ENCODE results near the gene SLC12A3.

SLC12A3 gene

DNA sequence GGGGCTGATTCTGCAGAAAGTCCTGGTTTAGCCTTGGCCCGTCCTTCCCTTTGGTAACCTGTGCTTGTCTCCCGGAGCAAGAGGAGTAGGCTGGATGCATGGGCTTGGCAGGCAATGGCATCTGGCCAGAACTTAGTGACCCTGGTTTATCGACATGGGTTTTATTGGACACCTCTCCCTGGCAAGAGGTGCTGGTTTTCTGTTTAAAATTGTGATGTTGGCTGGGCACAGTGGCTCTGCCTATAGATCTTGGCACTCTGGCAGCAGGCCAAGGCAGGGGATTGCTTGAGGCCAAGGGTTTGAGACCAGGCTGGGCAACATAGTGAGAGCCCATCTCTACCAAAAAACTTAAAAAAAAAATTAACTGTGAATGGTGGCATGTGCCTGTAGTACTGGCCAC, 31.2 kb downstream of the SLC12A3 start:
- DNase-seq (ENCODE audit: low read depth), result no peak
- TF ChIP-seq CTCF (conservative IDR thresholded peaks at IDR 0.05; ENCODE audit: low read depth, low read length), result no peak
- H3K4me3 ChIP-seq (ENCODE audit: low read depth, low read length), result no peak overlapping the region

DNA sequence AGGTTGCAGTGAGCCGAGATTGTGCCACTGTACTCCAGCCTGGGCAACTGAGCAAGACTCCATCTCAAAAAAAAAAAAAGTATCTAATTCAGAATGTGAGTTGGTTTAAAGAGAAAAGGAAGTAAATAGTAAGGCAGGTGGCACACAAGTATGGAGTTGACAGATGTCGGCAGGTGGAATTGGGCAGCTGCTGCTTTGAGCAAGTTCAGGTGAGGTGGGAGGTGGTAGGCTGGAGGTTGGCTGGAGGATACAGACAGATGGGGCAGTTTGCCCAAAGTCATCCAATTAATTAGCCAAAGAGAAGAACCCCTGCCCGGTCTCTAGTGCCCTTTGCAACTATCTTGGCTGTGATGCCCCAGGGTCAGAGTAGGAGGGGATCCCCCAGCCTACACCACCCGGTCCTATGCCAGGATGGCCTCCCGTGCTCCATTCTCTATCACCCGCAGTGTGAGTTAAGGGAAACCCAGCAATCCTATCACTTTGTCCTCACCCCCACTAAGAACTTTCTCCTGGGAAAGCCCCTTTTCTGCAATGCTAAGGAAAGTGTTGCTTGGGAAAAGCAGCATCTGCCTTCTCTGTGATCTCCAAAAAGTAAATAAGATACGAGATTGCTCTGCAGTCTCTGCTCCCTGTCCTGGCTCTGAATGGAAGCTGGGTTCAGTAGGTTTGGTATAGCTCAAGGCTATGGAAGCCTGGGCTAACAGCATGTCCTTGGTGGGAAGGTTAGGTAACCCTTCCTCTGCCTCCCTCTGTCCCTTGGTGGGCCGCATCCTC, 32.2 kb downstream of the SLC12A3 start:
- DNase-seq (ENCODE audit: low read depth), result no peak
- TF ChIP-seq CTCF (conservative IDR thresholded peaks at IDR 0.05; ENCODE audit: low read depth, low read length), result no peak
- H3K4me3 ChIP-seq (ENCODE audit: low read depth, low read length), result no peak overlapping the region

DNA sequence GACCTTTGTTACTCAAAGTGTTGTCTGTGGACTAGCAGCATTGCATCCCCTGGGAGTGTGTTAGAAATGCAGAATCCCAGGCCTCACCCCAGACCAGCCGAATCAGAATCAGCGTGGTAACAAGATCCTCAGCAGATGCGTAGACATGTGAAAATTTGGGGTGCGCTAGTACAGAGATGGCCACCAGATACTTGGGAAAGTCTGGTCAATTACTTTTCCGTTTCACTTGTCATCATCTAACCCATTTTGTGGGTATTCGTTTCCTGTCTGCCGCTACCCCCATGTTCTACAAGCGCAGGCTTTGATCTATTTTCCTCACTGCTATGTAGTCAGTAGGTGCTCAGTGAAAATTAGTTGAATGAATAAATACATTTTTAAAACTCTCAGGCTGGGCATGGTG, 33.8 kb downstream of the SLC12A3 start:
- no peak overlapping the region for H3K4me3 ChIP-seq (ENCODE audit: low read depth, low read length)
- no peak for DNase-seq (ENCODE audit: low read depth)
- no peak for TF ChIP-seq CTCF (conservative IDR thresholded peaks at IDR 0.05; ENCODE audit: low read depth, low read length)

DNA sequence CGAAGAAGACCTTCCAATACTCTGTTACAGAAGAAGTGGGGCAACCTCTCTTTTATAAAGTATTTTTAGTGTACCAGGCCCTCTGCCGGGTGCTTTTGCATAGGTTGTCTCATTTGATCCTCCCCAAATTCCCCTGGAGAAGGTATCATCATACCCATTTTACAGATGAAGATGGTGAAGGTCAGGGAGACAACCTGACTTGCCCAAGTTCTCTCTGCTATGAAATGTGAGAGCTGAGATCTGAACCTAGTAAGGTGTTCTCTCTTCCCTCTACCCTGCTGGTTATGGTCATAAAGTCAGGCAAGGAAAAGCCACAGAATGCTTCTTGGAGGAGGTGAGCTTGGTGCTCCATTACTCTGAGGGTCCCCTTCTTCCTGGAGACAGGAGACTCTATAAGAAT, 38.9 kb downstream of the SLC12A3 start:
- no peak for TF ChIP-seq CTCF (conservative IDR thresholded peaks at IDR 0.05; ENCODE audit: low read depth, low read length)
- no peak overlapping the region for H3K4me3 ChIP-seq (ENCODE audit: low read depth, low read length)
- DNase-seq (ENCODE audit: low read depth), result no peak

DNA sequence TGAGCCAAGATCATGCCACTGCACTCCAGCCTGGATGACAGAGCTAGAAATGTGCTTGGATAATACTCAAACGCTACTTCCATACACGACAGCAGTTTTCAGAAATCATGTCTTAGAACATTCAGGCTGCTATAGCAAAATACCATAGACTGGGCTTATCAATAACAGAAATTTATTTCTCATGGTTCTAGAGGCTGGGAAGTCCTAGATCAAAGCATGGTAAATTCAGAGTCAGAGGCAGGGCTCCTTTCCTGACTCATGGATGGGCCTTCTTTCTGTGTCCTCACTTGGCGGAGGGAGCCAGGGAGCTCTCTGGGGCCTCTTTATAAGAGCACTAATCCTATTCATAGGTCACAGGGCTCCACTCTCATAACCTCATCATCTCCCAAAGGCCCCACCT, 42.4 kb downstream of the SLC12A3 start:
- TF ChIP-seq CTCF (conservative IDR thresholded peaks at IDR 0.05; ENCODE audit: low read depth, low read length), result no peak
- no peak for DNase-seq (ENCODE audit: low read depth)
- H3K4me3 ChIP-seq (ENCODE audit: low read depth, low read length), result no peak overlapping the region

GRCh38 chr16:56909527-56909979, 44.5 kb downstream of the SLC12A3 start:
- TF ChIP-seq CTCF (conservative IDR thresholded peaks at IDR 0.05; ENCODE audit: low read depth, low read length), result no peak
- no peak for DNase-seq (ENCODE audit: low read depth)
- no peak overlapping the region for H3K4me3 ChIP-seq (ENCODE audit: low read depth, low read length)

GRCh38 chr16:56910112-56910511, 45.1 kb downstream of the SLC12A3 start:
- no peak for DNase-seq (ENCODE audit: low read depth)

More at GRCh38 chr16:56910112-56910511, 45.1 kb downstream of the SLC12A3 start:
- TF ChIP-seq CTCF (conservative IDR thresholded peaks at IDR 0.05; ENCODE audit: low read depth, low read length), result no peak
- no peak overlapping the region for H3K4me3 ChIP-seq (ENCODE audit: low read depth, low read length)
